Muscle layer of duodenum (tissue), 2 donors: ENCODE results near the gene TRMT2A.

Experiments
- H3K27ac ChIP-seq: one replicate; pipeline ENCODE4 v1.7.0; 2013; ENCODE audit warnings: mild to moderate bottlenecking, low read length
- H3K27me3 ChIP-seq: one replicate; pipeline ENCODE4 v1.7.0; 2013; ENCODE audit warnings: low read depth, mild to moderate bottlenecking, control low read depth, low read length
- H3K36me3 ChIP-seq, 2 donors: one replicate each; pipeline ENCODE4 v1.7.0; 2013; ENCODE audit warnings: low read length in 2 of 2, control low read depth in 1 of 2, mild to moderate bottlenecking in 1 of 2; ENCODE audit not compliant: insufficient read depth in 2 of 2, control insufficient read depth in 1 of 2
- H3K4me1 ChIP-seq, 2 donors: one replicate each; pipeline ENCODE4 v1.7.0; 2013; ENCODE audit warnings: low read length in 2 of 2, mild to moderate bottlenecking in 2 of 2, control low read depth in 1 of 2, moderate library complexity in 1 of 2; ENCODE audit not compliant: insufficient read depth in 2 of 2, control insufficient read depth in 1 of 2
- H3K4me3 ChIP-seq, 2 donors: one replicate each; pipeline ENCODE4 v1.7.0; 2013; ENCODE audit warnings: low read length in 2 of 2, low read depth in 1 of 2, mild to moderate bottlenecking in 1 of 2
- H3K9me3 ChIP-seq, 2 donors: one replicate each; pipeline ENCODE4 v1.7.0; 2013; ENCODE audit warnings: low read length in 2 of 2, control low read depth in 1 of 2, mild to moderate bottlenecking in 1 of 2; ENCODE audit not compliant: control insufficient read depth in 1 of 2
- donor health status: healthy.

The TRMT2A gene

DNA sequence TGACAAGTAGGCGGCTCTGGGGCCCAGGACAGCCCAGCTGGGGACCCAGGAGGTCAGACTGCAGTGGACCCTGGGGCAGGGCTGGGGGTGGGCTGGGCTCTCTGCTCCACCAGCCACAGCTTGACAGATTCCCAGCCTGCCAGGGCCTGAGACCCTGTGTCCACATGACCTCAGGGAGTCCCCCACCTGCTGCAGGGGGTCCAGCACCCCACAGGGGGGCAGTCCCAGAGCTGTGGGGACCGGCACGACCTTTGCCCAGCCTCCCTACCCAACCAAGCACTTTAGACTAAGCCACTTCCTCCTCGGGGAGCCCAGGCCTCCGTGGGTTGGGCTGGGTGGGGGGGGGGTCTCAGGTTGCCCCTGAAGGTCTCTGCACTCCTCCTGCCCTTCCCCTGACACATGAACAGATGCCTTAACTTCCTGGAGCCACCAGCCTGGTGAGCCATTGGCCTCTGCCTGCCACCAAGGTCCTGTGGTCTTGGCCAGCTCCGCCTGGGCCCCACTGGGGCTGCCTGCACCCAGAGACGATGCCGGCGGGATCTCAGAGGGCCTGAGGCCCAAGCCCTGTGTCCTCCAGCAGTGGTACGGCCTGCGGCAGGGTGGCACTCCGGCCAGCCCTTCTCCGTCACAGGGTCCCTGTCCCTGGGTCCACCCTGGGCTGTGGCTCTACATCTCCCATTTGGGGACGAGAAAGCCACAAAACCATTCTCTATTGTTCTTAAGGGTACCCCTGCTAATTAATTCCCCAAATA is 30.4 kb upstream of the TRMT2A start:
- Histone ChIP-seq H3K27me3 (no peaks in the 10 kb centered on the region), H3K36me3 (peaks cover 0 to 24% of the 10 kb centered on the region in 2 donors), H3K9me3 (no peaks in the 10 kb centered on the region), H3K4me3 (no peak overlapping the region), H3K4me1 (no peaks in the 10 kb centered on the region), H3K27ac (no peak overlapping the region)

GRCh38 chr22:20146777-20147176 is 29.8 kb upstream of the TRMT2A start:
- Histone ChIP-seq H3K36me3 (peaks cover 0 to 27% of the 10 kb centered on the region in 2 donors), H3K9me3 (no peaks in the 10 kb centered on the region), H3K27ac (no peak overlapping the region), H3K4me1 (no peaks in the 10 kb centered on the region), H3K4me3 (no peak overlapping the region), H3K27me3 (no peaks in the 10 kb centered on the region)

DNA sequence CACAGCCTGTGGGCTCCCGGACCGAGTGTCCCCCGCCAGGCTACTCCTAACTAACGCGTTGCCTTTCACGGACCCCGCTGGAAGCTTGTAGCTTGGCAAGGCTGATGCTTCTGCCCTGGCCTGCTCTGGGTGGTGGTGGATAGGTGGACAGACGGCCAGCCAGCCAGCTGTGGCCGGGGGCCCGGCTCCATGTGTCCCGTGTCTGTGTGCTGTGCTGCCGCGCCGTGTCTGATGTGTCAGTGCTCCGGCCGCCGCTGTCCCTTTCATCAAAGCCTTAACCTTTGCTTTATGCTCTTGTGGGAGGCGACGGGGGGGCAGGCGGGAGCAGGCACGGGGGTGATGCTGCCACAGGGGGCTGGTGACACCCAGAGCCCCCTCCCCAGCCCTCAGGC is 28.8 kb upstream of the TRMT2A start:
- Histone ChIP-seq H3K9me3 (no peaks in the 10 kb centered on the region), H3K36me3 (peaks cover 0 to 35% of the 10 kb centered on the region in 2 donors), H3K4me3 (no peak overlapping the region), H3K4me1 (no peaks in the 10 kb centered on the region), H3K27me3 (no peaks in the 10 kb centered on the region), H3K27ac (no peak overlapping the region)

DNA sequence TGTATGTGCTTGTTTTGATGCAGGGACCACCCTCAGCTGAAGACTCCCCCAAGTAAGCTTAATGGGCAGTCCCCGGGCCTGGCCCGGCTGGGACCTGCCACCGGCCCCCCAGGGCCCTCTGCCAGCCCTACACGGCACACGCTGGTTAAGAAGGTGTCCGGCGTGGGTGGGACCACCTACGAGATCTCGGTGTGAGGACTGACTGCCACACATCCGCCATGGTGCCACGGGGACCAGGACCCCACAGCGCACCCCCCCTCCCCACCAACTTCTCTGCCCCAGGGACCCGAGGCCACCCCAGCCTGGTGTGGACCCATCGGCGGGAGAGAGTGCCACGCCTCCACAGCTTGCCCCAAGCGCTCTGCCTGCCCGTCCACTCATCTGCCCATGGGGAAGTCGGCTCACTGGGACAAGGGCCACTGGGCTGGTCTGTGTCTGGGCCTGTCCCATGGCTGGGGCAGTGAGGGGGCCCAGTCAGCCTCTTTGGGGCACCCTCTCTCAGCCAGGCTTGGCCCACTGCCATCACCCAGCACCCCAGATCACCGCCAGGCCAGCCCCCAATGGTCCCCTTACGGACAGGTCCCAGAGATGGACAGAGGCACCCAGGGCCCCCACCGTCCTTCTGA is 28.3 kb upstream of the TRMT2A start:
- H3K36me3 ChIP-seq, result peaks cover 0 to 38% of the 10 kb centered on the region in 2 donors
- H3K27ac ChIP-seq, result no peak overlapping the region
- H3K4me1 ChIP-seq, result no peaks in the 10 kb centered on the region
- H3K27me3 ChIP-seq, result no peaks in the 10 kb centered on the region
- H3K9me3 ChIP-seq, result no peaks in the 10 kb centered on the region
- no peak overlapping the region for H3K4me3 ChIP-seq

- H3K36me3 ChIP-seq, result peaks cover 0 to 47% of the 10 kb centered on the region in 2 donors
Measured at GRCh38 chr22:20143883-20144665, 27.0 kb upstream of the TRMT2A start.

DNA sequence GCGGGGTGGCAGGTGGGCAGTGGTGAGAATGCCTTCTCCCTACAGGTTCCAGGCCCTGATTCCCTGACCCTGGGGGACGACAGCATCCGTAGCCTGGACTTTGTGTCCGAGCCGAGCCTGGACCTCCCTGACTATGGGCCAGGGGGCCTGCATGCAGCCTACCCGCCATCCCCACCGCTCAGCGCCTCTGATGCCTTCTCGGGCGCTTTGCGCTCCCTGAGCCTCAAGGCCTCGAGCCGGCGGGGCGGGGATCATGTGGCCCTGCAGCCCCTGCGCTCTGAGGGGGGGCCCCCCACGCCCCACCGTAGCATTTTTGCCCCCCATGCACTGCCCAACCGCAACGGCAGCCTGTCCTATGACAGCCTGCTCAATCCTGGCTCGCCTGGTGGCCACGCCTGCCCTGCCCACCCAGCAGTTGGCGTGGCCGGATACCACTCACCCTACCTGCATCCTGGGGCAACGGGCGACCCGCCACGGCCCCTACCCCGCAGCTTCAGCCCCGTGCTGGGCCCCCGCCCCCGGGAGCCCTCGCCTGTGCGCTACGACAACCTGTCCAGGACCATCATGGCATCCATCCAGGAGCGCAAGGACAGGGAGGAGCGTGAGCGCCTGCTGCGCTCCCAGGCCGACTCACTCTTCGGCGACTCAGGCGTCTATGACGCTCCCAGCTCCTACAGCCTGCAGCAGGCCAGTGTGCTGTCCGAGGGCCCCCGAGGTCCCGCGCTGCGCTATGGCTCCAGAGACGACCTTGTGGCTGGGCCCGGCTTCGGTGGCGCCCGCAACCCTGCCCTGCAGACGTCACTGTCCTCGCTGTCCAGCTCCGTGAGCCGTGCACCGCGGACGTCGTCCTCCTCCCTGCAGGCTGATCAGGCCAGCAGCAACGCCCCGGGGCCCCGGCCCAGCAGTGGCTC is 25.9 kb upstream of the TRMT2A start:
- H3K36me3 ChIP-seq, result peaks cover 0 to 47% of the 10 kb centered on the region in 2 donors

More at GRCh38 chr22:20143883-20144665, 27.0 kb upstream of the TRMT2A start:
- Histone ChIP-seq H3K27me3 (no peaks in the 10 kb centered on the region), H3K27ac (no peak overlapping the region), H3K9me3 (no peaks in the 10 kb centered on the region), H3K4me1 (no peaks in the 10 kb centered on the region), H3K4me3 (no peak overlapping the region)

GRCh38 chr22:20141186-20142077 is 24.4 kb upstream of the TRMT2A start:
- Histone ChIP-seq H3K4me3 (no peak overlapping the region), H3K9me3 (no peaks in the 10 kb centered on the region), H3K36me3 (peaks cover 0 to 47% of the 10 kb centered on the region in 2 donors), H3K4me1 (peaks cover 0 to 22% of the 10 kb centered on the region in 2 donors), H3K27ac (no peak overlapping the region), H3K27me3 (no peaks in the 10 kb centered on the region)

More for the DNA sequence above, 25.9 kb upstream of the TRMT2A start:
- no peaks in the 10 kb centered on the region for H3K9me3 ChIP-seq
- no peak overlapping the region for H3K27ac ChIP-seq
- H3K4me1 ChIP-seq, result peaks cover 0 to 6% of the 10 kb centered on the region in 2 donors
- H3K27me3 ChIP-seq, result no peaks in the 10 kb centered on the region
- no peak overlapping the region for H3K4me3 ChIP-seq

GRCh38 chr22:20140521-20140964 is 23.5 kb upstream of the TRMT2A start:
- no peak overlapping the region for H3K27ac ChIP-seq
- peaks cover 0 to 45% of the 10 kb centered on the region in 2 donors for H3K36me3 ChIP-seq
- no peaks in the 10 kb centered on the region for H3K27me3 ChIP-seq
- no peak overlapping the region for H3K4me3 ChIP-seq
- no peaks in the 10 kb centered on the region for H3K9me3 ChIP-seq
- peaks cover 0 to 31% of the 10 kb centered on the region in 2 donors for H3K4me1 ChIP-seq

DNA sequence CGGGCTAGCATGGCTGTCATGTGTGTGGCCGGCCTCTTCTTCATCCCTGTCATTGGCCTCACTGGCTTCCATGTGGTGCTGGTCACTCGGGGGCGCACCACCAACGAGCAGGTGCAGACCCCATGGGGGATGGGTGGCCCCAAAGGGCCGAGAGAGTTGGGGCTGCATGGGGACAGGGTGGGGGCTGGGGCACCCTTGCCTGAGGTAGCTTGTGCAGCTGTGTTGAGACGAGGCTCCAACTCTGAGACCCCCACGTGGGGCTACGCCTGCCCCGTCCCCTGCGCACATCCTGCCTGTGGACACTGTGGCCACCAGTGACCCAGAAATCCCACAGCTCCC is 23.1 kb upstream of the TRMT2A start:
- Histone ChIP-seq H3K27me3 (no peaks in the 10 kb centered on the region), H3K36me3 (peaks cover 0 to 40% of the 10 kb centered on the region in 2 donors), H3K4me3 (no peak overlapping the region), H3K9me3 (no peaks in the 10 kb centered on the region), H3K27ac (no peak overlapping the region), H3K4me1 (peaks cover 0 to 35% of the 10 kb centered on the region in 2 donors)
